ENCODE data around the gene SUCLA2. TPM values are rescaled to one million over a fixed set of nuclear protein-coding genes. Genes with fewer than 3 reads are reported as not detected.
"Not testable (repeated sequence)": the region's sequence is repeated elsewhere in the genome, so short reads cannot be mapped to it uniquely, and the experiment has no call there.

The SUCLA2 gene
- total RNA-seq, 1 experiment from 2014 or later, result 80.8 TPM

DNA sequence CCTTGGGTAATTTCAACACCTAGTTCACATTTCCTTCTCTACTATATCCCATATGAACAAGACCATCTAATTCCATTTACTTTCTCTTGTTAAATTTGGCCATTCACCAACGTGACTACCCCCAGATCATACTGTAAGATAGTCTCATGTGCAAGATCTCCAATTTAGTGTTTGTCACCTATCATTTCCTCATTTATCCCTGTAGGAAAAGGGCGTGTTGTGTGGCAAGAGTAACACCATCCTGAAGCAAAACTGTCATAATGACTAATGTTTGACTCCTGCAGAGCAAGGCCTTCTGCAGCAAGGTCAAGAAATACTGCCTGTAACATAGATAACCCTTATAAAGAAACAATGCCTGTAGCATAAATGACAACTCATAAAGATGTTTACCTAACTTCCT is 51.3 kb downstream of the SUCLA2 start:
- no peak for DNase-seq
- H3K36me3 ChIP-seq (ENCODE audit: control insufficient read depth, insufficient read depth, low read length), result 0 out of 2 replicates have a peak, but pooled peaks cover 2% of the 10 kb centered on the region
- peaks cover 41% of the 10 kb centered on the region for H3K36me3 Mint-ChIP-seq (ENCODE audit: insufficient read depth, unreplicated experiment)
- no peak for TF ChIP-seq CTCF (IDR thresholded peaks at IDR 0.05; ENCODE audit: insufficient read depth in 1 of 2, low read depth in 1 of 2, low read length in 1 of 2, severe bottlenecking in 1 of 2, unreplicated experiment in 1 of 2)
- peaks cover 6% of the 10 kb centered on the region; the same call in 1 of the 2 replicates for H3K4me1 ChIP-seq
- CTCF ChIA-PET, result no interaction called here
- H3K9me3 Mint-ChIP-seq (ENCODE audit: unreplicated experiment), result no peaks in the 10 kb centered on the region
- BruUV-seq (replicated peaks), result no TSS peak
- H3K9me3 ChIP-seq, result no peaks in the 10 kb centered on the region
- no peak overlapping the region for H3K4me3 ChIP-seq (ENCODE audit: low read depth, low read length)
- no peak overlapping the region for H3K27ac Mint-ChIP-seq (ENCODE audit: unreplicated experiment)
- no peaks in the 10 kb centered on the region for H3K27me3 Mint-ChIP-seq (ENCODE audit: insufficient read depth, unreplicated experiment)
- POLR2A ChIA-PET, result no interaction called here
- H3K4me1 Mint-ChIP-seq (ENCODE audit: low read depth, unreplicated experiment), result peaks cover 9% of the 10 kb centered on the region
- no peaks in the 10 kb centered on the region for H3K27me3 ChIP-seq (replicated peaks; ENCODE audit: control insufficient read depth, insufficient read depth, low read length)
- no peak overlapping the region for H3K4me3 Mint-ChIP-seq (ENCODE audit: unreplicated experiment)
- intact Hi-C loops (cut with micrococcal nuclease; ENCODE audit: unreplicated experiment), result no loop called here

- H3K9me3 Mint-ChIP-seq (ENCODE audit: unreplicated experiment), result no peaks in the 10 kb centered on the region
- H3K4me1 ChIP-seq, result peaks cover 6% of the 10 kb centered on the region; the same call in 1 of the 2 replicates
- no peak overlapping the region for H3K4me3 ChIP-seq (ENCODE audit: low read depth, low read length)
- H3K36me3 ChIP-seq (ENCODE audit: control insufficient read depth, insufficient read depth, low read length), result peaks cover 5% of the 10 kb centered on the region; the same call in 1 of the 2 replicates
- ChIA-PET CTCF (no interaction called here), POLR2A (no interaction called here)
- H3K27me3 Mint-ChIP-seq (ENCODE audit: insufficient read depth, unreplicated experiment), result no peaks in the 10 kb centered on the region
- H3K27me3 ChIP-seq (replicated peaks; ENCODE audit: control insufficient read depth, insufficient read depth, low read length), result no peaks in the 10 kb centered on the region
- peaks cover 9% of the 10 kb centered on the region for H3K4me1 Mint-ChIP-seq (ENCODE audit: low read depth, unreplicated experiment)
- no peak for TF ChIP-seq CTCF (IDR thresholded peaks at IDR 0.05; ENCODE audit: insufficient read depth in 1 of 2, low read depth in 1 of 2, low read length in 1 of 2, severe bottlenecking in 1 of 2, unreplicated experiment in 1 of 2)
- H3K9me3 ChIP-seq, result no peaks in the 10 kb centered on the region
- peaks cover 37% of the 10 kb centered on the region for H3K36me3 Mint-ChIP-seq (ENCODE audit: insufficient read depth, unreplicated experiment)
- DNase-seq, result peak in 1 of 2 experiments; percentile 29
- no peak overlapping the region for H3K4me3 Mint-ChIP-seq (ENCODE audit: unreplicated experiment)
- no TSS peak for BruUV-seq (replicated peaks)
- H3K27ac Mint-ChIP-seq (ENCODE audit: unreplicated experiment), result peak overlapping the region; percentile 61
- intact Hi-C loops (cut with micrococcal nuclease; ENCODE audit: unreplicated experiment), result no loop called here
These were observed 55.3 kb downstream of the SUCLA2 start for GRCh38 chr13:47945738-47946137.

- H3K4me3 Mint-ChIP-seq (ENCODE audit: unreplicated experiment); H3K9me3 ChIP-seq; H3K36me3 ChIP-seq (ENCODE audit: control insufficient read depth, insufficient read depth, low read length); intact Hi-C loops (cut with micrococcal nuclease; ENCODE audit: unreplicated experiment); CTCF ChIA-PET; POLR2A ChIA-PET; H3K27me3 Mint-ChIP-seq (ENCODE audit: insufficient read depth, unreplicated experiment); BruUV-seq (replicated peaks); H3K4me3 ChIP-seq (ENCODE audit: low read depth, low read length); H3K27me3 ChIP-seq (replicated peaks; ENCODE audit: control insufficient read depth, insufficient read depth, low read length); H3K4me1 Mint-ChIP-seq (ENCODE audit: low read depth, unreplicated experiment); H3K4me1 ChIP-seq; DNase-seq; H3K9me3 Mint-ChIP-seq (ENCODE audit: unreplicated experiment): not testable (repeated sequence)
- Mint-ChIP-seq H3K36me3 (ENCODE audit: insufficient read depth, unreplicated experiment) (peaks cover 39% of the 10 kb centered on the region), H3K27ac (ENCODE audit: unreplicated experiment) (peak overlapping the region; percentile 61)
These were observed 55.9 kb downstream of the SUCLA2 start for GRCh38 chr13:47945146-47945545.

DNA sequence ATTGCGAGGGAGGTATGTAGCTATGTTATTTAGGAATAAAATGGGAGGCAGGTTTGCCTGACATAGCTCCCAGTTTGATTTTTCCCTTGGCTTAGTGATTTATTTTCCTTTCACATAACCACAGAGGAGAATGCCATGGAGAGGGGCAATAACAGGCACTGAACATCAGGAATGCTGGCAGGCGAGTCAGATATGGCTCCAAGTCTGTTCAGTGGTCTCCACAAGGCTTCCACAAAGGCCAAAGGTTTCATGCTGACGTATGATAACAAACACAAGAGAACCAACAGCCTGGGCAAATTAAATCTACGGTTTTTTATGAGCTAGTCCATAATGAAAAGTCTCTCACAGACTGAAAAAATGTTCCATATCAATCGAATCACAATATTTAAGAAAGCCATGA is 66.7 kb downstream of the SUCLA2 start:
- TF ChIP-seq CTCF (IDR thresholded peaks at IDR 0.05; ENCODE audit: insufficient read depth in 1 of 2, low read depth in 1 of 2, low read length in 1 of 2, severe bottlenecking in 1 of 2, unreplicated experiment in 1 of 2), result no peak

More for the DNA sequence above, 66.7 kb downstream of the SUCLA2 start:
- H3K4me1 Mint-ChIP-seq (ENCODE audit: low read depth, unreplicated experiment), result peaks cover 5% of the 10 kb centered on the region
- CTCF ChIA-PET, result interaction anchor here (0.6 to 0.8 kb wide), 2 partner anchors 17 to 104 kb away, joined by 4 read pairs; no protein-coding TSS in a partner anchor
- H3K9me3 ChIP-seq, result peaks cover 4% of the 10 kb centered on the region; the same call in 1 of the 2 replicates
- H3K4me3 Mint-ChIP-seq (ENCODE audit: unreplicated experiment), result no peak overlapping the region
- H3K36me3 Mint-ChIP-seq (ENCODE audit: insufficient read depth, unreplicated experiment), result peaks cover 33% of the 10 kb centered on the region
- POLR2A ChIA-PET, result no interaction called here
- no peaks in the 10 kb centered on the region for H3K9me3 Mint-ChIP-seq (ENCODE audit: unreplicated experiment)
- intact Hi-C loops (cut with micrococcal nuclease; ENCODE audit: unreplicated experiment), result loop anchor here (5.0 kb wide), 1 partner anchor 137 kb away; no protein-coding TSS in a partner anchor
- peaks cover 4% of the 10 kb centered on the region for H3K36me3 ChIP-seq (ENCODE audit: control insufficient read depth, insufficient read depth, low read length)
- H3K27ac Mint-ChIP-seq (ENCODE audit: unreplicated experiment), result no peak overlapping the region
- no peak overlapping the region for H3K4me3 ChIP-seq (ENCODE audit: low read depth, low read length)
- H3K4me1 ChIP-seq, result no peaks in the 10 kb centered on the region
- no TSS peak for BruUV-seq (replicated peaks)
- no peaks in the 10 kb centered on the region for H3K27me3 ChIP-seq (replicated peaks; ENCODE audit: control insufficient read depth, insufficient read depth, low read length)
- DNase-seq, result no peak
- H3K27me3 Mint-ChIP-seq (ENCODE audit: insufficient read depth, unreplicated experiment), result no peaks in the 10 kb centered on the region

Measured in Caco-2 (cell line).